Liver (tissue), 9 donors: ENCODE data around the gene SYNGR3. TPM values are rescaled to one million over a fixed set of nuclear protein-coding genes. Genes with fewer than 3 reads are reported as not detected.

ENCODE experiments used
- DNase-seq: peaks from one replicate; pipeline ENCODE4 v3.0.0-alpha.2; 2017; ENCODE audit warnings: low spot score
- H3K27ac ChIP-seq, 2 donors: one replicate each; pipeline ENCODE4 v1.7.0; 2013; ENCODE audit warnings: inconsistent platforms in 2 of 2, low read length in 2 of 2, control low read depth in 1 of 2, low read depth in 1 of 2, mild to moderate bottlenecking in 1 of 2
- H3K27me3 ChIP-seq, 4 donors: one replicate each; pipeline versions ENCODE4 v1.6.1 to v1.7.0; 2013; ENCODE audit warnings: low read length in 3 of 4, inconsistent platforms in 1 of 4, mild to moderate bottlenecking in 1 of 4, moderate library complexity in 1 of 4; ENCODE audit not compliant: control insufficient read depth in 4 of 4, insufficient read depth in 4 of 4
- H3K36me3 ChIP-seq, 4 donors: one replicate each; pipeline versions ENCODE4 v1.6.1 to v1.7.0; 2013; ENCODE audit warnings: low read length in 3 of 4, mild to moderate bottlenecking in 3 of 4, low read depth in 1 of 4, moderate library complexity in 1 of 4; ENCODE audit not compliant: control insufficient read depth in 4 of 4, insufficient read depth in 3 of 4
- H3K4me1 ChIP-seq, 4 donors: one replicate each; pipeline versions ENCODE4 v1.6.1 to v1.7.0; 2013; ENCODE audit warnings: low read length in 3 of 4, mild to moderate bottlenecking in 3 of 4, moderate library complexity in 1 of 4; ENCODE audit not compliant: control insufficient read depth in 4 of 4, insufficient read depth in 4 of 4
- H3K4me3 ChIP-seq, 3 donors: one replicate each; pipeline versions ENCODE4 v1.6.1 to v1.7.0; 2013; ENCODE audit warnings: low read length in 3 of 3, control low read depth in 1 of 3, low read depth in 1 of 3, mild to moderate bottlenecking in 1 of 3
- H3K9ac ChIP-seq, 2 donors: one replicate each; pipeline ENCODE4 v1.7.0; 2013; ENCODE audit warnings: low read length in 2 of 2, mild to moderate bottlenecking in 2 of 2, moderate library complexity in 2 of 2, control low read depth in 1 of 2, low read depth in 1 of 2
- H3K9me3 ChIP-seq, 4 donors: one replicate each; pipeline versions ENCODE4 v1.6.1 to v1.7.0; 2013; ENCODE audit warnings: low read length in 3 of 4; ENCODE audit not compliant: control insufficient read depth in 4 of 4
- EGR1 ChIP-seq, 2 donors: IDR thresholded peaks; 2 replicates each; pipeline ENCODE4 v1.6.1; 2016 to 2018; ENCODE audit warnings: antibody characterized with exemption in 2 of 2, low read depth in 2 of 2
- FOXA1 ChIP-seq: IDR thresholded peaks from 2 replicates; pipeline ENCODE4 v1.6.1; 2016; ENCODE audit warnings: antibody characterized with exemption
- FOXA2 ChIP-seq: IDR thresholded peaks from 2 replicates; pipeline ENCODE4 v1.6.1; 2016; ENCODE audit warnings: antibody characterized with exemption
- GABPA ChIP-seq, 2 donors: IDR thresholded peaks in 1 of 2; conservative IDR thresholded peaks in 1 of 2; 2 replicates each; pipeline ENCODE4 v1.6.1; 2016; ENCODE audit warnings: antibody characterized with exemption in 2 of 2, mild to moderate bottlenecking in 1 of 2, moderate library complexity in 1 of 2
- HNF4A ChIP-seq, 2 donors: conservative IDR thresholded peaks; 2 replicates each; pipeline ENCODE4 v1.6.1; 2016; ENCODE audit warnings: antibody characterized with exemption in 2 of 2, mild to moderate bottlenecking in 2 of 2
- HNF4G ChIP-seq: IDR thresholded peaks from 2 replicates; pipeline ENCODE4 v1.6.1; 2016; ENCODE audit warnings: antibody characterized with exemption
- JUND ChIP-seq, 2 donors: IDR thresholded peaks; 2 replicates each; pipeline ENCODE4 v1.6.1; 2016; ENCODE audit warnings: antibody characterized with exemption in 2 of 2
- NR2F2 ChIP-seq: IDR thresholded peaks from 2 replicates; pipeline ENCODE4 v1.6.1; 2016; ENCODE audit warnings: antibody characterized with exemption
- RAD21 ChIP-seq, 2 donors: IDR thresholded peaks; 2 replicates each; pipeline ENCODE4 v1.6.1; 2016; ENCODE audit warnings: antibody characterized with exemption in 2 of 2, mild to moderate bottlenecking in 2 of 2
- REST ChIP-seq: IDR thresholded peaks from 2 replicates; pipeline ENCODE4 v1.6.1; 2016; ENCODE audit warnings: antibody characterized with exemption, mild to moderate bottlenecking
- RXRA ChIP-seq, 2 donors: IDR thresholded peaks; 2 replicates each; pipeline ENCODE4 v1.6.1; 2017 to 2018; ENCODE audit warnings: antibody characterized with exemption in 2 of 2, mild to moderate bottlenecking in 1 of 2
- SP1 ChIP-seq: IDR thresholded peaks from 2 replicates; pipeline ENCODE4 v1.6.1; 2018; ENCODE audit warnings: antibody characterized with exemption, mild to moderate bottlenecking
- TAF1 ChIP-seq: conservative IDR thresholded peaks from 2 replicates; pipeline ENCODE4 v1.6.1; 2016; ENCODE audit warnings: antibody characterized with exemption, mild to moderate bottlenecking
- YY1 ChIP-seq: IDR thresholded peaks from 2 replicates; pipeline ENCODE4 v1.6.1; 2016; ENCODE audit warnings: antibody characterized with exemption, mild to moderate bottlenecking
- WGBS: extraction: QIAGEN DNeasy Blood & Tissue Kit; methylation state at CpG from one replicate; pipeline ENCODE4 v1.1.7; 2013; 5-methylcytosine and 5-hydroxymethylcytosine counted together
- polyA plus RNA-seq, 2 donors: library from polyadenylated mRNA; stranded (reverse) in 1 of 2; unstranded in 1 of 2; fragments of 200-250 nt in 1 of 2; fragments of >200 nt in 1 of 2; fragmentation: Nextera tagmentation in 1 of 2; extraction: Ambion mirVana in 1 of 2; gene quantifications; one replicate each; pipeline versions ENCODE4 v1.2.1 to v1.2.3, GENCODE V29; 2013 to 2015
- total RNA-seq, 2 donors: library from RNA; depleted of rRNA; stranded (reverse); fragments of >200 nt; gene quantifications; one replicate each; pipeline ENCODE4 v1.2.3, GENCODE V29; 2014
- TF ChIP-seq, protein P1 (sequence below): IDR thresholded peaks from 2 replicates; pipeline ENCODE4 v1.6.1; 2016; ENCODE audit warnings: antibody characterized with exemption
- TF ChIP-seq, protein P2 (sequence below): IDR thresholded peaks from 2 replicates; pipeline ENCODE4 v1.6.1; 2016; ENCODE audit warnings: antibody characterized with exemption
- TF ChIP-seq, protein P3 (sequence below): IDR thresholded peaks from 2 replicates; pipeline ENCODE4 v1.6.1; 2016; ENCODE audit warnings: antibody characterized with exemption
- TF ChIP-seq, protein P4 (sequence below): fragments of 150-350 bp; IDR thresholded peaks from 2 replicates; pipeline ENCODE4 v1.5.1; 2017; ENCODE audit warnings: improper control_type of control experiment, low read depth, low read length; ENCODE audit not compliant: missing input control
- donor health status: healthy.
- donor health status: healthy.
- donor health status: healthy.
- donor health status: healthy.
- donor health status: healthy.

Gene SYNGR3
- total and polyA plus RNA-seq, 4 donors: 0.09 to 0.47 (median 0.17) TPM; not detected in 1

DNA sequence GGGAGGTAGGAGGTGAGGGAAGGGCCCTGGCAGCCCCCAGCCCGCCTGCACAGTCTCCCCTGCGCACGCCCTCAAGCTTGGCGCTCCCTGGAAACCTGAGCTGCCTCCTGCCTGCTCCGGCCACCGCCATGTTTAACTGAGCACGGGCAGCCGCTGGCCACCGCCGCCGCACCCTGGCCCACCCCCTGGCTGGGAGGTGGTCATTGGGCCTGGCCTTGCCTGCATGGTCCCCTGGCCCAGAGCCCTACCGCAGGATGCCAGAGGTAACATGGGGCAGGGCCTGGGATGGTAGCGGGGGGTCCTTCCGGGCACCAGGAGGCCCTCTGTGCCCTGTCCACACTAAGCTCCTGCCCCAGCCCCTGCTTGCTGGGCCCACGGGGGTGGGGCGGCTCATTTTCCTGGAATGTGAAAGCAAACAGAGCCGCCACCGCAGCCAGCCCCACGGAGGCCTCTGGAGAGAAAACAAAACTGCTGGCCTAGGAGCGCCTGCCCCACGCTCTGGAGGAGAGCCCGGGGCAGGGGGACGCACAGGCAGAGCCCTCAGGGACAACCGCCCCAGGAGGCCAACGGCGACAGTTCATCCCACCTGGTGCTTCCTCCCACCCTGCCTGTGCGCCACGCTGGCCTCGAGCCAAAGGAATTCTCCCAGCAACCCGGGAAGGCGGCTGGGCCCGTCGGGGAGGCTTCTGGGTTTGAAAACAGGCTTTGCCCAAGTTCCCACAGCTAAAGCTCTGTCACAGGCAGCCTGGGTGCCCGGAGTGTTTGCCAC is 45.8 kb downstream of the SYNGR3 start:
- peak overlapping the region; percentile 77 to 81 for H3K9ac ChIP-seq

More for the DNA sequence above, 45.8 kb downstream of the SYNGR3 start:
- Histone ChIP-seq H3K4me1 (peaks cover 20 to 87% (median 60%) of the 10 kb centered on the region in 4 donors), H3K36me3 (peaks cover 0 to 2% (median 0%) of the 10 kb centered on the region in 4 donors), H3K9me3 (no peaks in the 10 kb centered on the region), H3K4me3 (peak overlapping the region; percentile 48 to 82 (median 69)), H3K27ac (peak overlapping the region; percentile 91 to 98), H3K27me3 (no peaks in the 10 kb centered on the region)
- DNase-seq: no peak
- WGBS: 18% methylated on average over 34 of the region's 34 CpGs
- TF ChIP-seq, protein P1, sequence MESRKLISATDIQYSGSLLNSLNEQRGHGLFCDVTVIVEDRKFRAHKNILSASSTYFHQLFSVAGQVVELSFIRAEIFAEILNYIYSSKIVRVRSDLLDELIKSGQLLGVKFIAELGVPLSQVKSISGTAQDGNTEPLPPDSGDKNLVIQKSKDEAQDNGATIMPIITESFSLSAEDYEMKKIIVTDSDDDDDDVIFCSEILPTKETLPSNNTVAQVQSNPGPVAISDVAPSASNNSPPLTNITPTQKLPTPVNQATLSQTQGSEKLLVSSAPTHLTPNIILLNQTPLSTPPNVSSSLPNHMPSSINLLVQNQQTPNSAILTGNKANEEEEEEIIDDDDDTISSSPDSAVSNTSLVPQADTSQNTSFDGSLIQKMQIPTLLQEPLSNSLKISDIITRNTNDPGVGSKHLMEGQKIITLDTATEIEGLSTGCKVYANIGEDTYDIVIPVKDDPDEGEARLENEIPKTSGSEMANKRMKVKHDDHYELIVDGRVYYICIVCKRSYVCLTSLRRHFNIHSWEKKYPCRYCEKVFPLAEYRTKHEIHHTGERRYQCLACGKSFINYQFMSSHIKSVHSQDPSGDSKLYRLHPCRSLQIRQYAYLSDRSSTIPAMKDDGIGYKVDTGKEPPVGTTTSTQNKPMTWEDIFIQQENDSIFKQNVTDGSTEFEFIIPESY: peak; percentile 60
- TF ChIP-seq TAF1 (peak; percentile 84), FOXA1 (no peak), JUND (IDR thresholded peaks at IDR 0.05) (no peak), EGR1 (IDR thresholded peaks at IDR 0.05; ENCODE audit: low read depth in 2 of 2) (peak; percentile 43 to 55), YY1 (peak; percentile 96), REST (peak; percentile 40), HNF4G (no peak), SP1 (peak; percentile 78), RAD21 (IDR thresholded peaks at IDR 0.05) (peak in 1 of 2 donors; percentile 44), GABPA (IDR thresholded peaks at IDR 0.05 in 1 of 2, conservative IDR thresholded peaks at IDR 0.05 in 1 of 2) (peak in 1 of 2 donors; percentile 53), HNF4A (conservative IDR thresholded peaks at IDR 0.05) (peak; percentile 40 to 68), NR2F2 (peak; percentile 76), RXRA (IDR thresholded peaks at IDR 0.05) (peak; percentile 79 to 84), FOXA2 (peak; percentile 35)
- TF ChIP-seq, protein P2, sequence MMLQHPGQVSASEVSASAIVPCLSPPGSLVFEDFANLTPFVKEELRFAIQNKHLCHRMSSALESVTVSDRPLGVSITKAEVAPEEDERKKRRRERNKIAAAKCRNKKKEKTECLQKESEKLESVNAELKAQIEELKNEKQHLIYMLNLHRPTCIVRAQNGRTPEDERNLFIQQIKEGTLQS: no peak
- TF ChIP-seq, protein P3, sequence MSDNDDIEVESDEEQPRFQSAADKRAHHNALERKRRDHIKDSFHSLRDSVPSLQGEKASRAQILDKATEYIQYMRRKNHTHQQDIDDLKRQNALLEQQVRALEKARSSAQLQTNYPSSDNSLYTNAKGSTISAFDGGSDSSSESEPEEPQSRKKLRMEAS: peak; percentile 55
- TF ChIP-seq, protein P4, sequence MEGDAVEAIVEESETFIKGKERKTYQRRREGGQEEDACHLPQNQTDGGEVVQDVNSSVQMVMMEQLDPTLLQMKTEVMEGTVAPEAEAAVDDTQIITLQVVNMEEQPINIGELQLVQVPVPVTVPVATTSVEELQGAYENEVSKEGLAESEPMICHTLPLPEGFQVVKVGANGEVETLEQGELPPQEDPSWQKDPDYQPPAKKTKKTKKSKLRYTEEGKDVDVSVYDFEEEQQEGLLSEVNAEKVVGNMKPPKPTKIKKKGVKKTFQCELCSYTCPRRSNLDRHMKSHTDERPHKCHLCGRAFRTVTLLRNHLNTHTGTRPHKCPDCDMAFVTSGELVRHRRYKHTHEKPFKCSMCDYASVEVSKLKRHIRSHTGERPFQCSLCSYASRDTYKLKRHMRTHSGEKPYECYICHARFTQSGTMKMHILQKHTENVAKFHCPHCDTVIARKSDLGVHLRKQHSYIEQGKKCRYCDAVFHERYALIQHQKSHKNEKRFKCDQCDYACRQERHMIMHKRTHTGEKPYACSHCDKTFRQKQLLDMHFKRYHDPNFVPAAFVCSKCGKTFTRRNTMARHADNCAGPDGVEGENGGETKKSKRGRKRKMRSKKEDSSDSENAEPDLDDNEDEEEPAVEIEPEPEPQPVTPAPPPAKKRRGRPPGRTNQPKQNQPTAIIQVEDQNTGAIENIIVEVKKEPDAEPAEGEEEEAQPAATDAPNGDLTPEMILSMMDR: no peak
